Activated CD8-positive, alpha-beta T cell treated with anti-CD3 and anti-CD28 coated beads for 36 hours (primary cell): Measurements from ENCODE around the gene VTI1A. TPM values are rescaled to one million over a fixed set of nuclear protein-coding genes. Genes with fewer than 3 reads are reported as not detected.

ENCODE experiments used
- ATAC-seq: fragments of 200-7000 bp; cut with Tn5 transposase; one replicate; pipeline ENCODE4 v1.10.0; 2021; ENCODE audit warnings: mild to moderate bottlenecking, moderate library complexity
- CTCF ChIA-PET: fragments of 350-600 bp; sonication (Branson Sonifier 250); formaldehyde crosslinking; loops from one replicate; lab custom pipeline; 2021; ENCODE audit warnings: antibody characterized with exemption; lab: Charles Lee
- POLR2A ChIA-PET: fragments of 350-600 bp; sonication (Branson Sonifier 250); formaldehyde crosslinking; loops from one replicate; lab custom pipeline; 2021; ENCODE audit warnings: antibody characterized with exemption; lab: Charles Lee
- DNase-seq: peaks from one replicate; pipeline ENCODE4 v3.0.0-alpha.2; 2020
- H3K27ac Mint-ChIP-seq: one replicate; pipeline ENCODE4 v1.8.0; 2021; ENCODE audit warnings: mild to moderate bottlenecking, mixed read lengths
- H3K27me3 Mint-ChIP-seq: one replicate; pipeline ENCODE4 v1.8.0; 2021; ENCODE audit warnings: mixed read lengths
- H3K36me3 Mint-ChIP-seq: one replicate; pipeline ENCODE4 v1.8.0; 2021; ENCODE audit warnings: low read depth, mixed read lengths
- H3K4me1 Mint-ChIP-seq: one replicate; pipeline ENCODE4 v1.8.0; 2021; ENCODE audit warnings: low read depth, mixed read lengths
- H3K4me3 Mint-ChIP-seq: one replicate; pipeline ENCODE4 v1.8.0; 2021; ENCODE audit warnings: mild to moderate bottlenecking, moderate library complexity, mixed read lengths
- H3K9me3 Mint-ChIP-seq: one replicate; pipeline ENCODE4 v1.8.0; 2021; ENCODE audit warnings: mixed read lengths
- CTCF ChIP-seq: fragments of 200-600 bp; IDR thresholded peaks from one replicate; pipeline ENCODE4 v1.8.0; 2022; ENCODE audit warnings: antibody characterized with exemption, mild to moderate bottlenecking
- intact Hi-C: fragments of 100-400 bp; cut with micrococcal nuclease; formaldehyde crosslinking; loops from one replicate; pipeline ENCODE4 v1.10.0; 2022
- total RNA-seq, 2 experiments: library from RNA; stranded (reverse); gene quantifications; one replicate each; pipeline ENCODE4 v1.2.3, GENCODE V29; 2021

VTI1A gene
- total RNA-seq, 2 experiments from 2014 or later: 29.4 to 30.0 TPM

- Mint-ChIP-seq H3K9me3 (no peaks in the 10 kb centered on the region), H3K27me3 (no peaks in the 10 kb centered on the region), H3K4me1 (peaks cover 5% of the 10 kb centered on the region), H3K4me3 (no peak overlapping the region), H3K27ac (no peak overlapping the region), H3K36me3 (peaks cover 4% of the 10 kb centered on the region)
- ATAC-seq (peak; percentile 39), DNase-seq (peak; percentile 13)
- CTCF ChIA-PET: interaction anchor here (1.6 kb wide), 1 partner anchor 679 kb away, joined by 4 read pairs; no protein-coding TSS in a partner anchor
- POLR2A ChIA-PET: no interaction called here
- no peak for TF ChIP-seq CTCF
- intact Hi-C loops: no loop called here
These were observed 259.6 kb downstream of the VTI1A start for GRCh38 chr10:112706577-112706976.

GRCh38 chr10:112708461-112708860 is 261.4 kb downstream of the VTI1A start:
- Mint-ChIP-seq H3K27ac (no peak overlapping the region), H3K27me3 (no peaks in the 10 kb centered on the region), H3K36me3 (peaks cover 4% of the 10 kb centered on the region), H3K4me3 (no peak overlapping the region), H3K9me3 (no peaks in the 10 kb centered on the region), H3K4me1 (peaks cover 5% of the 10 kb centered on the region)
- CTCF ChIA-PET: interaction anchor here (1.2 kb wide), 1 partner anchor 13 kb away, joined by 4 read pairs; no protein-coding TSS in a partner anchor
- ATAC-seq: no peak
- DNase-seq: no peak
- intact Hi-C loops: no loop called here
- POLR2A ChIA-PET: interaction anchor here (0.5 kb wide), 1 partner anchor 37 kb away, joined by 3 read pairs; no protein-coding TSS in a partner anchor
- no peak for TF ChIP-seq CTCF

GRCh38 chr10:112710528-112710927 is 263.5 kb downstream of the VTI1A start:
- Mint-ChIP-seq H3K4me3 (no peak overlapping the region), H3K9me3 (no peaks in the 10 kb centered on the region), H3K27ac (no peak overlapping the region), H3K36me3 (peaks cover 8% of the 10 kb centered on the region), H3K27me3 (no peaks in the 10 kb centered on the region), H3K4me1 (peaks cover 5% of the 10 kb centered on the region)
- ATAC-seq (no peak), DNase-seq (no peak)
- POLR2A ChIA-PET: no interaction called here
- TF ChIP-seq CTCF: no peak
- intact Hi-C loops: no loop called here
- CTCF ChIA-PET: interaction anchor here (0.6 to 1.2 kb wide), 2 partner anchors 11 to 142 kb away, joined by 3 to 6 read pairs; no protein-coding TSS in a partner anchor

- Mint-ChIP-seq H3K4me3 (no peak overlapping the region), H3K27me3 (no peaks in the 10 kb centered on the region), H3K4me1 (peaks cover 4% of the 10 kb centered on the region), H3K9me3 (no peaks in the 10 kb centered on the region), H3K36me3 (peaks cover 8% of the 10 kb centered on the region), H3K27ac (no peak overlapping the region)
- ATAC-seq (no peak), DNase-seq (no peak)
- CTCF ChIA-PET: interaction anchor here (1.1 to 1.2 kb wide), 2 partner anchors 10 kb away, joined by 4 to 6 read pairs; no protein-coding TSS in a partner anchor
- POLR2A ChIA-PET: no interaction called here
- TF ChIP-seq CTCF: no peak
- intact Hi-C loops: no loop called here
These were observed 264.4 kb downstream of the VTI1A start for GRCh38 chr10:112711366-112711765.

GRCh38 chr10:112712536-112712935 is 265.5 kb downstream of the VTI1A start:
- CTCF ChIA-PET: interaction anchor here (1.1 kb wide), 1 partner anchor 9 kb away, joined by 4 read pairs; no protein-coding TSS in a partner anchor

More at GRCh38 chr10:112712536-112712935, 265.5 kb downstream of the VTI1A start:
- no peaks in the 10 kb centered on the region for H3K27me3 Mint-ChIP-seq
- ATAC-seq (no peak), DNase-seq (no peak)
- H3K4me1 Mint-ChIP-seq: no peaks in the 10 kb centered on the region
- H3K4me3 Mint-ChIP-seq: no peak overlapping the region
- no peak overlapping the region for H3K27ac Mint-ChIP-seq
- no peaks in the 10 kb centered on the region for H3K9me3 Mint-ChIP-seq
- H3K36me3 Mint-ChIP-seq: peaks cover 6% of the 10 kb centered on the region
- intact Hi-C loops: no loop called here
- POLR2A ChIA-PET: no interaction called here
- no peak for TF ChIP-seq CTCF
